Activated T-cell treated with anti-CD3 and anti-CD28 coated beads for 4 hours (primary cell): ENCODE data around the gene USP32.
"Not testable (repeated sequence)": the region's sequence is repeated elsewhere in the genome, so short reads cannot be mapped to it uniquely, and the experiment has no call there.

ENCODE experiments used
- DNase-seq: peaks from one replicate; pipeline ENCODE4 v3.0.0-alpha.2; 2020

The USP32 gene

DNA sequence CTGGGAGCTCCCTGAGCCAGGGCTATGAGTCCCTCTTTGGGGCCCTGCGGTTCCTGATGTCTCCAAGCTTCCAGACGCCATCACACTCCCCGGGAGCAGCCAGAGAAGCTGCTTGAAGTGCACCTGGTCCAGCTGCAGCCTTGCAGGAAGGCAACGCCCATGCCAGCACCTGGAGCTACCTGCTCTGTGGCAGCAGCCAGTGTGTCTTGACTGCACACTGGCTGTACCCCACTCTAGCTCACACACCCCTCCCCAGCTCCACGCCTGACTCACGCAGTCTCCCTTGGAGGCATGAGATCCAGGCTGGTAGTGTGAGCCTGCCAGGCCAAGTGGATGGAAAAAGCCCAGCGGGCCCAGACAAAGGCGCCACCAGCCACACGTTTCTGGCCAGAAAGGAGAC, 63.3 kb downstream of the USP32 start:
- no peak for DNase-seq

DNA sequence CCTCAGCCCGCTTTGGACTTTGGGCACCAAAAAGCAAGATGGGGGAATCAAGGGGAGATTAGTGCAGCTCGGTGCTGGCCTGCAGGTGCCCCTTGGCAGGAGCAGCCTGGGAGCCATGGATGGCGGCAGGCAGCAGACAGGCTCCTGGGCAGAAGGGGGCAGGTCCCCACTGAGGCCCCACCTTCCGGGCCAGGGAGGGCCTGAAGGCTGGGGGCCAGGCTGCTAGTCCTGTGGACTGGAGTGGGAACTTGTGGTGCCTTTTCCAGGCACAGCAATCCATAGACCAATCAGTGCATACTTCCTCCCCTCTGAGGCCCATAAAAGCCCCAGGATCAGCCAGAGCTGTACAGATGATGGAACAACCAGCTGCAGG, 64.0 kb downstream of the USP32 start:
- DNase-seq = no peak

DNA sequence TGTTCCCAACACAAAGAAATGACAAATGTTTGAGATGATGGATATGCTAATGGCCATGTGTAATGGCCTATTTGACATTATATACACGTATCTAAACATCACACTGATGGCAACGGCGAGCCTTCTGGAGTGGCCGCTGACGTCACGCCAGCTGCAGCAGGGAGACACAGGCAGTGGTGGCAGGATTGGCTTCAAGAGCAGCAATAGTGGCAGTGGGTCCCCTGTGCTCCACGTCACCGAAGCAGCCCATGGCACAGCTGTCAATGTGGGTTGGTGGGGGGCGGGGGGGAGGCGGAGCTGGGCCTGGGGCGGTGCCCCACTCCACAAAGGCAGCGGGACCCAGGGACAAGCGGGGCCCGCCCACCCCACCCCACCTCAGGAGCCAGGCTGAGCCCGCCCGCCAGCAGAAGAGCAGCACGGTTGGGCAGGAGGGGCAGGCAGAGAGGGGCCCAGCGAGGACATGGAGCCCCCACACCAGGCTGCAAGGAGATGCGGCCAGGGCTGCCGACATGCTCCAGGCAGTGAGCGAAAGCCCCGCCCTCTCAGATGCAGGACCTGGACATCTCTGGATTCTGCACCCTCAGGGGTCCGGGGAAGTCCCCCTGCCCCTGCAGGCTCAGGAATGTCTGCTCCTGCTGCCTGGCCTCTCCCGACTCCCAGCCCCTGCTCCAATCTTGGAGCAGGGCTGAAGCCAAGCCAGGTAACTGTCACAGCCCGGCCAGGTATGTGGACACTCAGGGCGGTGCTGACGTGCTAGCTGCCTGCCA, 64.6 kb downstream of the USP32 start:
- DNase-seq = no peak

DNA sequence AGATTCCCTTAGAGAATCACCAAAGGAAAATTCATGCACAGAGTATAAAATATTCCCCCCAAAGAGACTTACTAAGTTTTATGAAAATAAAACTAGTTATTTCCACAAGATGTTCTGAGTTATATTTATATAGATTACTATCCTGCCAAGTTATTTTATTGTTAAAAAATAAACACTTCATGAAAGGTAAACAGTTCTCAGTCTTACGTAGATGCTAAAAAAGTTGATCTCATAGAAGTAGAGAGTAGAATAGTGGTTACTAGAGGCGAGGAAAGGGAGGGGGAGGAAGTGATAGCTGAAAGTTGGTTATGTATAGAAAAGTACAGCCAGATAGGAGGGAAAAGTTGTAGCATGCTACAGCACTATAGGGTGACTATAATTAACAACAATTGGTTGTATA, 65.2 kb downstream of the USP32 start:
- no peak for DNase-seq

DNA sequence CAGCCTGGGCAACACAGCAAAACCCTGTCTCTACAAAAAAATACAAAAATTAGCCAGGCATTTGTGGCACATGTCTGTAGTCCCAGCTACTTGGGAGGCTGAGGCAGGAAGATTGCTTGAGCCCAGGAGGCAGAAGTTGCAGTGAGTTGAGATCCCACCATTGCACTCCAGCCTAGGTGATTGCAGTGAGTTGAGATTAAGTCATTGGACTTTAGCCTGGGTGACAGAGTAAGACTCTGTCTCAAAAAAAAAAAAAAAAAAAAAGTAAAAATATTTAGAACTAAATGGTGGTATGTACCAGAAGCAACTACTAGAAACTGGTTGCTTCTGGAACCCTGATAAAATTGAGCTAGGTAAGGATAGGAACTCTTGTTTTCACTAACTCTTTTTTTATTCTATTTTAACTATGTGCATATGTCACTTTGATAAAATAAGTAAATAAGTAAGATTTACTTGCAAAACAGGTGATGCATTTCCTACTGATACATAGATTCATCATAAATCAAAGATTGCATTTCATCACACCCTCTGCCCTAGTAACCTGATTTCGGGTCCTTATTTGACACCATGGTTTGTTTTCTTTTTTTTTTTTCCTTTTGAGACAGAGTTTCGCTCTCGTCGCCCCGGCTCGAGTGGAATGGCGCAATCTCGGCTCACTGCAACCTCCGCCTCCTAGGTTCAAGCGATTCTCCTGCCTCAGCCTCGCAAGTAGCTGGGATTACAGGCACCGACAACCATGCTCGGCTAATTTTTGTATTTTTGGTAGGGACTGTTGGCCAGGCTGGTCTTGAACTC, 66.0 kb downstream of the USP32 start:
- no peak for DNase-seq

DNA sequence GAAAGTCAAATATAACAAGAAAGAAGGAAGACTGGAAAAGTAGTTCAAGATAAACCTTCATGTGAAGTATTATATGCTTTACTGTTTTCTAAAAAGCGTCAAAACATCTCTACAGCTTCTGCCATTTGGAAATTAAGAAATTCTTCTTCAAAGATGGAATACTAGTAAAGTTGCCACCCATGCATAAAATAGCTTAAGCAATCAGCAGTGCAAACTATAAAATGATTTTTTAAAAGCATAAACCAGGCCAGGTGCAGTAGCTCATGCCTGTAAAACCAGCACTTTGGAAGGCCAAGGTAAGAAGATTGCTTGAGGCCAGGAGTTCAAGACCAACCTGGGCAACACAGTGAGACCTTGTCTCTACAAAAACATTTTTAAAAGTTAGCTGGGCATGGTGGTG, 68.2 kb downstream of the USP32 start:
- DNase-seq = no peak

DNA sequence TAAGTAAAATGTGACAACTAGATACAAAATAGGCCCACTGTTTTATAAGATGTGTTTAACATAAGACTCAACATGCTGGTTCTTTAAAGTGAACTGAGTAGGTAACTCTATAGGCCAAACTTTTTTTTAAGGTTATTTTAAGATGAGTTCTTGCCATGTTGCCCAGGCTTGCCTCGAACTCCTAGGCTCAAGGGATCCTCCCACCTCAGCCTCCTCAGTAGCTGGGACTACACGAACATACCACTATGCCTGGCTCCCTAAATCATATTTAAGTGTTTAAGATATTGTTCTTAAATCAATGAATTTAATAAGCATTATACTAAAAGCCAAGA, 69.9 kb downstream of the USP32 start:
- no peak for DNase-seq

DNA sequence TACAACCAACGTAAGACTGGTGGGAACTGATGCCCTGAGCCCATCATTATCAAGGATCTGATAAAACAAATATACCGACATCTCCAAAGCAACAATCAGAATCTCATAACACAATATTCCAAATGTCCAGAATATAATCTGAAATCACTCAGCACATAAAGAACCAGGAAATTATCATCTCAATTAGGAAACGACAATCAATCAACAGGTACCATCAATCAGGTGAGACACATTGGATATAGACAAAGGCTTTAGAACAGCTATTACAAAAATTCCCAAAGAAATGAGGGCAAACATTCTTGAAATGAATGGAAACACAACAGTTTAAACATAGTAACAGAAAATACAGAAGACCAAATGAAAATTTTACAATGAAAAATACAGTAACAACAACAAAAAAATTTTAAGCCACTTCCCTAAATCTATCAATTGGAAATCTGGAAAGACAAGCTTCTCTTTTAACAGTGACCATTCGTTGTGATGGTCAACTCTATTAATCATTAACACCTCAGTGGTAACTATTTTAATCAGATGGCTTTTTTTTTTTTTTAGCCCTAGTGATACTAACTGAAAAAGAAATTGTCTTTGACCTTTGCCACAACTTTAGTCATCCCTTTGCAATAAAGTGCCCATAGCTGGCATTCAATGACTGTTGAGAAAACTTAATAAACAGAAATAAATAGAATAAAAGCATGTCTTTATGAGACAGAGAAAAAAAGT, 70.4 kb downstream of the USP32 start:
- no peak for DNase-seq

DNA sequence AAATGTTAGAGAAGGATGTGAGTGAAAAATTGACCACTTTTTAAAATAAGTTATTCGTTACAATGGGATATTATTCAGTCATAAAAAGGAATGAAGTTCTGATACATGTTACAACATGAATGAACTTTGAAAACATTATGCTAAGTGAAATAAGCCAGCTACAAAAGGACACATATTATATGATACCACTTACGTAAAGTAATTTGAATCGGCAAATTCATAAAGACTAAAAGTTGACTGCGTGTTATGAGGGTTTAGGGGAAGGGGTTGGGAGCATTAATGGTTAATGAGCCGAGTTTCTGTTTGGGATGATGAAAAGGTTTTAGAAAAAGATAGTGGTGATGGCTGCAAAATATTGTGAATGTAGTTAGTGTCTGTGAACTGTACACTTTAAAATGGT, 73.1 kb downstream of the USP32 start:
- DNase-seq = no peak

DNA sequence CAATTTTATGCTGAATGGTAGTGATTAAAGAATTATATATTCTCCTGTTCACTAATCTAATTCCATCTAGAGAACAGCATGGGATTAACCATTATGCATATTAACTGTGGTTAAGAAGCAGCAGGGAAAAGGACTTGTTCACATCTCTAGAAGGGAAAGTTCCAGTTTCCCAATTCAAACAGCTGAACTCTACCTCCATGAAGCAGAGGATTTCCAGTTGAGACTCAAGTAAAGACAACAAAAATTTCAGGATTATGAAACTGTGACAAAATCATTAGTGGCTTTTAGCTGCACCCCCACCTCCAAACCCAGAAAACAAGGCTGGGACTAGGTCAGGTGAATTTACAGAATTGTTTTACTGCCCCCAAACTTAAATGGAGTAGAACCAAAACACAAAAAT, 73.6 kb downstream of the USP32 start:
- no peak for DNase-seq

DNA sequence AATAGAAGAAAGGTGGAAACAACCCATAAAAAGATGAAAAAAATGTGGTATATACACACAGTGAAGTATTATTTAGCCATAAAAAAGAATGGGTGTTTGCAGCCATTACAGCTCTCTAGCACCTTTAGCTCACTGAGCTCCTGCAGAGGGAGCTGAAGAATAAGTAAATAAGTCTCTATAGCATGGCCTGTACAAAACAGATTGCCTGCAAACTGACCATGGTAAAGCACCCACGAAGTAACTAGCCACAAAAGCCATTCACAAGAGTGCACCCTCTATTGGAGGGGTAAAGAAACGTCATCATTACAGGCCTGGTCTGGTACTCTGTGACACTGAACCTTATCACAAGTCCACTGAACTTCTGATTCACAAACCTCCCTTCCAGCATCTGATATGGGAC, 76.3 kb downstream of the USP32 start:
- DNase-seq = no peak

DNA sequence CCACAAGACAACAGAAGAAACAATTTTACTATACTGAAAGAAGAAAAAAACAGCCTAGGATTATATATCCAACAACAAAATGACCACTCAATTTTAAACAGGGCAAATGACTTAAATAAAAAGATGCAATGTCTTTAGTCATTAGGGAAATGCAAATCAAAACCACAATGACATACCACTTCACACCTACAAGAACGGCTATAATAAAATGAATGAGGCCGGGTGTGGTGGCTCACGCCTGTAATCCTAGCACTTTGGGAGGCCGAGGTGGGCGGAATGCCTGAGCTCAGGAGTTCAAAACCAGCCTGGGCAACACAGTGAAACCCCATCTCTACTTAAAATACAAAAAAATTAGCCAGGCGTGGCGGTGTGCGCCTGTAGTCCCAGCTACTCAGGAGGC, 77.0 kb downstream of the USP32 start:
- not testable (repeated sequence) for DNase-seq

DNA sequence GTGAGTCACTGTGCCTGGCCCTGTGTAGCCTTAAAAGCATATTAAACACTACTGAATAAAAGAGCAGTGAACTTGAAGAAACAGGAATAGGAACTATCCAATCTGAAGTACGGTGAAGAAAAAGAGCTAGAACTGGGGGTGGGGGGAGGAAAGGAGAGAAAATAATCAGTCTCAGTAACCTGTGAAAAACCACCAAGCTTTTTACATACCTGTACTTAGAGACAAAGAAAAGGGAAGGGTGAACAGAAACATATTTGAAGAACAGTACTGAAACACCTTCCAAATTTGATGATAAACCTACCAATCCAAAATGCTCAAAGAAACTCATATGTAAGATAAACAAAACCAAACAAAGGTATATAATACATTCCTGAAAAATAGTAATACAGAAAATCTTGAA, 77.5 kb downstream of the USP32 start:
- no peak for DNase-seq

DNA sequence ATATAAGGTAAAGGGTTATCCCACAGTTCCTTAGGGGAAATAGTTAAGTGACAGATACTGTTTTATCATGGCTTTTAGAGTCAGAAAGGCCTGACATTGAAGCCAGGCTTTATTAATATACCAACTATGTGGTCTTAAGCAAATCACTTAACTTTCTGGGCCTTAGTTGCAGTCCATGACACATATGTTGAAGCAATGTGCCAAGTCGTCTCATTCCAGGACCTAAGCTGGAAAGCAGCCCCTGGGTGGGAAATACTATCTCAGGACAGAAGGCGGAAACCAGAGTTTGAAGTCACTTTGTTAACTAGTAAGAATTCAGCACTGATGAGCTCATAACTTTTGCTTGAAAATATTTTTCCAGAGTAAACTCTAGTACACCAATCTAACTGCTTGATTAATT, 80.0 kb downstream of the USP32 start:
- no peak for DNase-seq

DNA sequence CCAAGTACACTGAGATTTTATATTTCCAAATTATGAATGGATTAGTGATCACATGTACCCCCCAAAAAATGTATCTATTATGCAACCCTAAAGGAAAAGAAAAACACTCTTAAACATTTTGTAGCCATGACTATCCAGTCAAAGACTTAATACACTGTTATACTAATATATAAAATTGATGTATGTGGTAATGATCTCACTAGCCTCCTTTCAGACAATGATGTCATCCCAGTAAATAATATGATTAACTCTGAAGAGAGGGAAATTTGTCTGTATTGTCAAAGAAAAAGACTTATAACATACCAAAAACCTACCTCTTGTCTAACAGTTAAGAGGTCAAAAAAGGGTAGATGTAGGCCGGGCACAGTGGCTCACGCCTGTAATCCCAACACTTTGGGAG, 80.7 kb downstream of the USP32 start:
- no peak for DNase-seq

DNA sequence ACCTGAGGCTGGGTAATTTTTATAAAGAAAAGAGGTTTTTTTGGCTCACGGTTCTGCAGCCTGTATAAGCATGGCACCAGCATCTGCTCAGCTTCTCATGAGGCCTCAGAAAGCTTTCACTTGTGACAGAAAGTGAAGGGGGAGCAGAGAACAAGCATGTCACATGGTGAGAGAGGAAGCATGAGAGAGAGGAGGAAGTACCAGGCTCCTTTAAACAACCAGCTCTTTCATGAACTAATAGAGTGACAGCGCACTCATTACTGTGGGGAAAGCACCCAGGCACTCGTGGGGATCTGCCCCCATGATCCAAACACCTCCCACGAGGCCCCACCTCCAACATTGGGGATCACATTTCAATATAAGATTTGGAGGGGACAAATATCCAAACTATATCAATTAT, 86.8 kb downstream of the USP32 start:
- no peak for DNase-seq

DNA sequence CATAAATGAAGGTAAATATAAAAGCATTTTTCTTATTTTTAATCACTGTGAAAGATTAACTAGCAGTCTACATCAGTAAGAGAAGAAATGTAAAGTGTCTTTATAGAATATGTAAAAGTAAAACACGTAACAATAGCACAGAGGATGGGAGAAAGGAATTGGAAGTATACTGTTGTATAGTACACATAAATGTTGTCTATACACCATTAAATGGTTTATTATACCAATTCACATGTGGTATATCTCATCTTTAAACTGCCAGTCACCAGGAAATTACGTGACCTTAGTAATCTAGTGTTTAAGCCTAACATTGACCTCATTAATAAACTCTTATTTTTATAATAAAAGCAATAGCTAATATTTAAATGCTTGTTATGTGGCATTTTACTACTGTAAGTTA, 87.4 kb downstream of the USP32 start:
- DNase-seq = no peak

DNA sequence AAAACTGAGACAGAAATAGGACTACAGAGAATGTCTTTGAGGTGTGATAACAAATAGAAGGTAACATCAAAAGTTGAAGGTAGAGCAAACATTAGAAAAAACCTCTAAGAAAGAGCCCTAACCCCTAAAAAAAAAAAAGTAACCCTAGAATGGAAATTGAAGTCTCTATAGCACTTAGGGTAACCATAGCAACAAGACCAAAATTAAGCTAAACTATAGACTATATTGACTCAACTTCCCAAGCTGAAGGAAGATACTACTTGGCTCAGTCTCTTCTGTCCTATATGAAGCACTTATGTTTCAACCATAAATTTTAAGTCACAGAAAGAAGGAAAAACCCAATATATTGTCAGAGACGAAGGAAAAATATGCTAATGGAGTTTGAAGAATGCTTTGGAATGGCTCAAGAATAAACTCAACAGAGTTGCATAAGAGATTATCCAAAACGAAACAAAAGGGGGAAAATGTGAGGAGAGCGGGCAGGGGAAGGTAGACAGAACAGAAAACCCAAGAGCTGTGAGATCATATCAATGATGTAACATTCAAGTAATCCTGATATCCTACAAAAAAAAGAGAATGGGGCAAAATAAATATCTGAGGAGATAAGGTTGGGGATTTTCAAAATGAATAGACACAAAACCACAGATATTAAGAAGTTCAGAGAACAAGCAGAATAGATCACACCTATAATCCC, 88.4 kb downstream of the USP32 start:
- no peak for DNase-seq

DNA sequence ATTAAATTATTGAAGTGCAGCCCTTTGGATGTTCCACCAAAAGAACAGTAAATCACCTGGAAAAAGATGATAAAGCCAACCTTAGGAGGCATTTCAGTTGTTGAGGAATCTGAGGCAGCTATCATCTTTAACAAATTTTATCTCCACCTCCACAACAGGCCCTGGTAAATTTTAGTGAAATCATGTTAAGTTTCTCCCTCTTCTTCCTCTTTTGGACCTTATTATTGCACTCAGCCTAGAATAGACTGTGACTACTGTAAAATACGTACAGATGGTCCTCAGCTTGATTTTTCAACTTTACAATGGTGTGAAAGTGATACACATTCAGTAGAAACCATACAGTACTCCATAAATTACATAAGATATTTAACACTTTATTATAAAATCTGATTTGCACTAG, 90.3 kb downstream of the USP32 start:
- no peak for DNase-seq

DNA sequence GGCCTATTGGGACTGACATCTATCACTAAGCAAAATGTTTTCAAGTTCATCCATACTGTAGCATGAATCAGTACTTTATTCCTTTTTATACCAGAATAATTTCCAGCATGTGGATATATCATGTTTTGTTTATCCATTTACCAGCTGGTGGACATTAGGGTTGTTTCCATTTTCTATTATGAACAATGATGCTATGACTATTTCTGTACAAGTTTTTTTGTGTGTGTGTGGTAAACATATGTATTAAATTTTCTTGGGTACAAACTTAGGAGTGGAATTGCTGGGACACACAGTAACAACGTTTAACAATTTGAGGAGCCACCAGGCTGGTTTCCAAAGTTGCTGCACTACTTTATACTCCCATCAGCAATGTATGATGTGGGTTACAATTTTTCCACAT, 91.0 kb downstream of the USP32 start:
- DNase-seq = no peak

DNA sequence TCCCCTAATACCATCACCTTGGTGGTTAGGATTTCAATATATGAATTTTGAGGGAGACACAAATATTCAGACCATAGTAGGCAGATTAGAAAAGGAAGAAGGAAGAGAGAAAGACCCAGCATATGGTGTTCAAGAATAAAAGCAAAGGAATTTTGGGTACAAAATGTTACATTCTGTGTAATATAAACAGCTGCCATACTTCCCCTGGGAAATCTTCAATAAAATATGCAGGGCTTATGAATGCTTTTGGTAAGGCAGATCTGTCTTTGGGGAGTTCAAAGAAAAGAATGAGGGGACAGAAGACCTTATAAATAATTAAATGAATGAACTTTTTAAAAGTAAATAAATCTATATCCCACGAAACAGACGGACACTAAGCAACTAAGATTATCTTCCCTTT, 91.9 kb downstream of the USP32 start:
- no peak for DNase-seq

DNA sequence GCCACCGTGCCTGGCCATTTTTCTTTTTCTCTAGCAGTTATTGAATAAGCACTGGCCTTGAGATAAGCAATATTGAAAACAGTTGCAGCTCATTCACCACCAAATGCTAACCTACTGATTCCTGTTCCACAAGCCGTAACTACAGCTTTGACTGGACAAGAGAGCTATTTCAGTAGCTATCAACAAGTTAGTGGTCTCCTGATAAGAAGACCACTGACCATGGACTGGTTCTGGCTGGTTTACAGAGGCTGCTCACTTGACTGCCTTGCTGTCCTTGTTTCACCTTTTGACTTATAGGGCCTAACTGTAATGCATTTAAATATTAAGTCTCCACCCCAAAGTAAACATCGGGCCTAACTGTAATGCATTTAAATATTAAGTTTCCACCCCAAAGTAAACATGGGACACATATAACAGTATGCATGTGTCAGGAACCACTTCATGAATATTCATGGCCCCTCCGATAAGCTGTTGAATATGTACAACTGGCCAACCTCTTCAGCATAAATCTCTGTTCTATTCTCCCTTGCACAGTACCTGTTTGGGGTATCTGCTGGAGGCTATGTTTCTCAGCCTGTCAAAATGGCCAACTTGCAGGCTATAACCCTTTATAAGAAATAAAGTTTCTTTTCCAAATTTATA, 94.1 kb downstream of the USP32 start:
- no peak for DNase-seq

DNA sequence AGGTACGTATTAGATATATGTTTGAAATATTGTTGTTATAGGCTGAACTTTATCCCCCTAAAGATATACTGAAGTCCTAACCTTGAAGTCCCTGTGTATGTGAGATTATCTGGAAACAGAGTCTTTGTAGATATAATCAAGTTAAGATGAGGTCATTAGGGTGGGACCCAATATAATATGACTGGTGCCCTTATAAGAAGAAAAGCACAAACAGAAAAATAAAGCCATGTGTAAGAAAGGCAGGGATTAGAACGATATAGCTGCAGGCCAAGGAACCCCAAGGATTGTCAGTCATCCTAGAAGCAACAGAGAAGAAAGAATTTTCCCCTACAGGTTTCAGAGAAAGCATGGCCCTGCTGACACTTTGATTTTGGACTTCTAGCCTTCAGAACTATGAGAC, 95.8 kb downstream of the USP32 start:
- no peak for DNase-seq
